ENCODE data around the gene PRDM16. TPM values are rescaled to one million over a fixed set of nuclear protein-coding genes. Genes with fewer than 3 reads are reported as not detected.

The PRDM16 gene
- total and polyA plus RNA-seq, 7 donors: 0.04 to 1.2 (median 0.31) TPM

- intact Hi-C loops (cut with DNase I): loop anchor here (5.0 to 10.0 kb wide), 3 partner anchors 143 to 1006 kb away; no protein-coding TSS in a partner anchor
- Histone ChIP-seq H3K9me3 (no peaks in the 10 kb centered on the region), H3K27me3 (ENCODE audit: insufficient read depth in 3 of 3, low read length in 2 of 3) (no peaks in the 10 kb centered on the region), H3K4me1 (no peaks in the 10 kb centered on the region), H3K27ac (no peak overlapping the region), H3K36me3 (ENCODE audit: insufficient read depth in 1 of 2, low read depth in 1 of 2) (no peaks in the 10 kb centered on the region), H3K4me3 (no peak overlapping the region)
- TF ChIP-seq, protein P1, sequence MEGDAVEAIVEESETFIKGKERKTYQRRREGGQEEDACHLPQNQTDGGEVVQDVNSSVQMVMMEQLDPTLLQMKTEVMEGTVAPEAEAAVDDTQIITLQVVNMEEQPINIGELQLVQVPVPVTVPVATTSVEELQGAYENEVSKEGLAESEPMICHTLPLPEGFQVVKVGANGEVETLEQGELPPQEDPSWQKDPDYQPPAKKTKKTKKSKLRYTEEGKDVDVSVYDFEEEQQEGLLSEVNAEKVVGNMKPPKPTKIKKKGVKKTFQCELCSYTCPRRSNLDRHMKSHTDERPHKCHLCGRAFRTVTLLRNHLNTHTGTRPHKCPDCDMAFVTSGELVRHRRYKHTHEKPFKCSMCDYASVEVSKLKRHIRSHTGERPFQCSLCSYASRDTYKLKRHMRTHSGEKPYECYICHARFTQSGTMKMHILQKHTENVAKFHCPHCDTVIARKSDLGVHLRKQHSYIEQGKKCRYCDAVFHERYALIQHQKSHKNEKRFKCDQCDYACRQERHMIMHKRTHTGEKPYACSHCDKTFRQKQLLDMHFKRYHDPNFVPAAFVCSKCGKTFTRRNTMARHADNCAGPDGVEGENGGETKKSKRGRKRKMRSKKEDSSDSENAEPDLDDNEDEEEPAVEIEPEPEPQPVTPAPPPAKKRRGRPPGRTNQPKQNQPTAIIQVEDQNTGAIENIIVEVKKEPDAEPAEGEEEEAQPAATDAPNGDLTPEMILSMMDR (IDR thresholded peaks at IDR 0.05): no peak
- 89 to 92% (median 91%) methylated on average over 39 to 43 of the region's 43 CpGs for WGBS, 3 donors
- DNase-seq (peak in 1 of 2 donors; percentile 51), ATAC-seq (no peak)
These were observed 359.0 kb downstream of the PRDM16 start for GRCh38 chr1:3427711-3428704.

- Histone ChIP-seq H3K4me1 (no peaks in the 10 kb centered on the region), H3K9me3 (no peaks in the 10 kb centered on the region), H3K27me3 (ENCODE audit: insufficient read depth in 3 of 3, low read length in 2 of 3) (peaks cover 0 to 3% (median 1%) of the 10 kb centered on the region in 3 donors), H3K4me3 (no peak overlapping the region), H3K36me3 (ENCODE audit: insufficient read depth in 1 of 2, low read depth in 1 of 2) (no peaks in the 10 kb centered on the region), H3K27ac (no peak overlapping the region)
- intact Hi-C loops (cut with DNase I): loop anchor here (5.0 to 10.0 kb wide), 3 partner anchors 144 to 1007 kb away; no protein-coding TSS in a partner anchor
- ATAC-seq (no peak), DNase-seq (peak in 1 of 2 donors; percentile 41)
- 76 to 81% (median 79%) methylated on average over 9 of the region's 9 CpGs for WGBS, 3 donors
- TF ChIP-seq, protein P1 (IDR thresholded peaks at IDR 0.05): no peak
These were observed 359.9 kb downstream of the PRDM16 start for GRCh38 chr1:3428899-3429298.

GRCh38 chr1:3429320-3429719, 360.3 kb downstream of the PRDM16 start:
- no peaks in the 10 kb centered on the region for H3K9me3 ChIP-seq
- TF ChIP-seq, protein P1 (IDR thresholded peaks at IDR 0.05): no peak
- no peaks in the 10 kb centered on the region for H3K4me1 ChIP-seq
- intact Hi-C loops (cut with DNase I): loop anchor here (5.0 to 10.0 kb wide), 3 partner anchors 145 to 1007 kb away; no protein-coding TSS in a partner anchor
- H3K27me3 ChIP-seq (ENCODE audit: insufficient read depth in 3 of 3, low read length in 2 of 3): peaks cover 0 to 4% (median 2%) of the 10 kb centered on the region in 3 donors
- no peak for ATAC-seq
- H3K27ac ChIP-seq: no peak overlapping the region
- 84 to 87% (median 84%) methylated on average over 13 of the region's 13 CpGs for WGBS, 3 donors
- DNase-seq: peak in 1 of 2 donors; percentile 47
- H3K4me3 ChIP-seq: no peak overlapping the region
- no peaks in the 10 kb centered on the region for H3K36me3 ChIP-seq (ENCODE audit: insufficient read depth in 1 of 2, low read depth in 1 of 2)

DNA sequence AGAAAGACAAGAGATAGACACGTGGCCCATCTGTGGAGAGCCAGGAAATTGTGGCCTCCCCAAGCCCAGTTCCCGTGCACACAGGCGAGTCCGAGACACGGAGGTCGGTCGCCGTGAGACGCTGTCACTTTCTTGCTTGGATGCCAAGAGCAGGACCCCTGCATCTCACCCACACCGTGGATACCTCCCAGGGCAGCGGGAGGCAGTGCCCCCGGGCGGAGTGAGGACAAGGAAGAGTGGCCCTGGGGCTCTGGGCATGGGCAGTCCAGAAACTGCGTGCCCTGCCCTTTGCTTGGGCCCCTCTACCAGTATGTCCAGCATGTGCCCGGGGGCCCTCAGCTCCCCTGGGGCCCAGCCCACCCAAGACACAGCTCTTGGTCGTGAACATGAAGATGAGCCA, 360.8 kb downstream of the PRDM16 start:
- Histone ChIP-seq H3K27me3 (ENCODE audit: insufficient read depth in 3 of 3, low read length in 2 of 3) (peaks cover 0 to 9% (median 2%) of the 10 kb centered on the region in 3 donors), H3K9me3 (no peaks in the 10 kb centered on the region), H3K27ac (no peak overlapping the region), H3K4me3 (no peak overlapping the region), H3K36me3 (ENCODE audit: insufficient read depth in 1 of 2, low read depth in 1 of 2) (no peaks in the 10 kb centered on the region), H3K4me1 (no peaks in the 10 kb centered on the region)
- TF ChIP-seq, protein P1 (IDR thresholded peaks at IDR 0.05): no peak
- intact Hi-C loops (cut with DNase I): loop anchor here (5.0 to 10.0 kb wide), 3 partner anchors 145 to 1007 kb away; no protein-coding TSS in a partner anchor
- DNase-seq: no peak
- 85 to 89% (median 86%) methylated on average over 16 of the region's 16 CpGs for WGBS, 3 donors
- ATAC-seq: no peak
